ENCODE data around the gene LYG2.
"Not testable (repeated sequence)": the region's sequence is repeated elsewhere in the genome, so short reads cannot be mapped to it uniquely, and the experiment has no call there.

LYG2 gene, protein sequence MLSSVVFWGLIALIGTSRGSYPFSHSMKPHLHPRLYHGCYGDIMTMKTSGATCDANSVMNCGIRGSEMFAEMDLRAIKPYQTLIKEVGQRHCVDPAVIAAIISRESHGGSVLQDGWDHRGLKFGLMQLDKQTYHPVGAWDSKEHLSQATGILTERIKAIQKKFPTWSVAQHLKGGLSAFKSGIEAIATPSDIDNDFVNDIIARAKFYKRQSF

GRCh38 chr2:99255491-99256318 lies at the start of gene LYG2:
TSS of gene LYG2 (minus strand) at chr2:99255666. CDS start at chr2:99254260, 1,406 bp downstream.
- DNase-seq (ENCODE audit: low read depth in 2 of 2): no peak

DNA sequence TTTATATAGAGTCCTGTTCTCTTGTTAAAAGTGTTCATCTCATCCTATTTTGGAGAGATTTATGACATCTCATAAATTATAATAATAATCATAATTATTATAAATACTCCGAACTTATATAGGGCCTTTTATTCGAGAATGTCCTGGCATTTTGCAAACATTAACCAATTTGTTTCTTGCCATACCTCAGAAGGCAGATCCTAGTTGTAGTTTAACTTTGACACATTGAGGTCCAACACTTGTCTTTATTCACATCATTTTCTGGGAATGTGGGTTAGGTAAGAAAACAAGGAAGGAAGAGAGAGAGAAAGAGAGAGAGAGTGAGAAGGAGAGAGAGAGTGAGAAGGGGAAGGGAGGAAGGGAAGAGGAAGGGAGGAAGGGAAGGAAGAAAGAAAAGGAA lies 45.6 kb upstream of the LYG2 start, which contains the start of gene LYG1:
LYG1 (minus strand) TSS at position 101 of the 400 bp plus-strand sequence. CDS start 5,527 bp downstream, outside the sequence.
- DNase-seq (ENCODE audit: low read depth in 2 of 2): not testable (repeated sequence)

GRCh38 chr2:99299580-99299979 lies 44.1 kb upstream of the LYG2 start:
- no peak for DNase-seq (ENCODE audit: low read depth in 2 of 2)

GRCh38 chr2:99297994-99298393 lies 42.5 kb upstream of the LYG2 start:
- DNase-seq (ENCODE audit: low read depth in 2 of 2): no peak

DNA sequence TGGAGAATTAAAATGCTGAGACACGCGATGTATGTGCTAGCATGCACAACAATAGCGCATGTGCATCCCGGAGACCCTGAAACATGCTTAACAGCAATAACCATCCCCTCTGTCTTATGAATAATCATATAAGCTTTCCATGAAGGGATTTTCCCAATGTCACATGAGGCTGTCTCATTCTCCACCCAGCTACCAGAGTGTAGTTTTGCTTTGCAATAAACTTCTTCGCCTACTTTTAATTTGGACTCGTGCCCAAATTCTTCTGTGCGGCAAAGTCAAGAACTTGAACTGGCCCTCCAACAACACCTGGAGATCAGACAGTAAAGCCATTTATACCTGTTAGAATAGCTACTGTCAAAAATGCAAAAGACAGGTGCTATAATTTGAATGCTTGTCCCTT lies 30.1 kb upstream of the LYG2 start:
- DNase-seq (ENCODE audit: low read depth in 2 of 2): no peak

- no peak for DNase-seq (ENCODE audit: low read depth in 2 of 2)
Measured at GRCh38 chr2:99279969-99280695, 24.7 kb upstream of the LYG2 start.

- no peak for DNase-seq (ENCODE audit: low read depth in 2 of 2)
Measured at GRCh38 chr2:99278793-99279291, 23.4 kb upstream of the LYG2 start.

DNA sequence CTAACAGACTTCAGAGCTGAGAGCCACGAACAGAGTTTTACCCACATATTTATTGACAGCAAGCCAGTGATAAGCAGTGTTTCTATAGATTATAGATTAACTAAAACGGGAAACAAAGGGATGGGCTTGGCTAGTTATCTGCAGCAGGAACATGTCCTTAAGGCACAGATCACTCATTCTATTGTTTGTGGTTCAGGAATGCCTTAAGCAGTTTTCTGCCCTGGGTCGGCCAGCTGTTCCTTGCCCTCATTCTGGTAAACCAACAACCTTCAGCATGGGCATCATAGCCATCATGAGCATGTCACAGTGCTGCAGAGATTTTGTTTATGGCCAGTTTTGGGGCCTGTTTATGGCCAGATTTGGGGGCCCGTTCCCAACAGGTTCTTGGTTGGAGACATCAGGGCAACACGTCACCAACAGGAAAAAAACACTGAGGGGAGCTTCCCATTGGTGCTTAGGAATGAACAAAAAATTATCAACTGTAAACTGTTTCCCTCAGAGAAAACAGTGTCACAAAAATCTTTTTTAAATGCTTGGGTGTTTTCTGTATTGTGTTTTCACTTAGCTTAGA lies 22.8 kb upstream of the LYG2 start:
- not testable (repeated sequence) for DNase-seq (ENCODE audit: low read depth in 2 of 2)

DNA sequence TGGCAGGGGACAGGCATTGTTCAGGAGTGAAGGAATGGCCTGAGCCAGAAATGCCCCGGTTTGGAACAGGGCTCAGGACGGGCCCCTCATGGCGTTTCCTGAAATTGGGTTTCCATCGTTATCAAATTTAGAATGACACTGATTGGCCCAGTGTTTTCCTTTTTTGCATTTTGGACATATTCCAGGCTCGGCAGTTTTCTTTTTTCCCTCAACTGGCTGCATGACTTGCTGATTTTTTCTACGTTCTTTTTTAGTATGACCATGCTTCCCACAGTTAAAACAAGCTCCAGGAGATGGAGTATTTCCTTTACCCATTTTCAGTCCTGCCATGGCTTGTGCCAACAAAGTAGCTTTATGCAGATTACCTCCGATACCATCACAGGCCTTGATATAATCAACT lies 20.4 kb upstream of the LYG2 start:
- DNase-seq (ENCODE audit: low read depth in 2 of 2): no peak

- no peak for DNase-seq (ENCODE audit: low read depth in 2 of 2)
Measured at GRCh38 chr2:99261242-99261641, 5.8 kb upstream of the LYG2 start.

- DNase-seq (ENCODE audit: low read depth in 2 of 2): no peak
Measured at GRCh38 chr2:99260184-99260583, 4.7 kb upstream of the LYG2 start.

DNA sequence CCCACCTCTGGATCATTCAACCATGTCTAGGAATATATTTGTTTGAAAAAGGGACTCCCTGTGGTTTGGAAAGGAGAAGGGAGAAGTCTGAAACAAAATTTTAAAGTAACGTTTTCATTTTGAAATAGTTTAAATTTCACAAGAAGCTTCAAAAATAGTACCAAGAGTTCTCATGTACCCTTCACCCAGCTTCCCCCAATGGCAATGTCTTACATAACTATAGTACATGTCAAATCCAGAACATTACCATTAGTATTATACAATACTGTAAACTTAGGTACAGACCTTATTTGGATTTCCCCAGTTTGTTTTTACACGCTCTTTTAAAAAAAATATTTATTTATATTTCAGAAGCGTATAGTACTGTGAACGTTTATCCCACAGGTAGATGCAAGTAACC lies 4.0 kb upstream of the LYG2 start:
- DNase-seq (ENCODE audit: low read depth in 2 of 2): no peak

DNA sequence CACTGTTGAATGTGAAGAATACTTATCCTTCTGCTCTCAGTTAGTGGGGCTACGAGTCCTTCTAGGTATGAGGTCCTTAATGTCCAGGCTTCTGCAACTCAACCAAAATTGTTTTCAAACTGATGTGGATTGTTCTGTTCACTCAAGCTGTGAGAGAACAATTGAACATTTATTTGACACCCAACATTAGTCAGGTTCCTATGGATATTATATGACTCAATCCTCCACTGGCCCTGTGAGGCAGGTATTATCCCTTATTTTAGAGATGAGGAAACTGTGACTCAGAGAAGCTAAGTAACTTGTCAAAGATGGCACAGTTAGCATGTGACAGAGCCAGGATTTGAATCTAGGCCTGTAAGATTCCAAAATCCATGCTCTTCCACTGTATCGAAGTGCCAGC lies 1.2 kb upstream of the LYG2 start:
- no peak for DNase-seq (ENCODE audit: low read depth in 2 of 2)

- no peak for DNase-seq (ENCODE audit: low read depth in 2 of 2)
Measured at GRCh38 chr2:99249951-99250350, 5.5 kb downstream of the LYG2 start.

DNA sequence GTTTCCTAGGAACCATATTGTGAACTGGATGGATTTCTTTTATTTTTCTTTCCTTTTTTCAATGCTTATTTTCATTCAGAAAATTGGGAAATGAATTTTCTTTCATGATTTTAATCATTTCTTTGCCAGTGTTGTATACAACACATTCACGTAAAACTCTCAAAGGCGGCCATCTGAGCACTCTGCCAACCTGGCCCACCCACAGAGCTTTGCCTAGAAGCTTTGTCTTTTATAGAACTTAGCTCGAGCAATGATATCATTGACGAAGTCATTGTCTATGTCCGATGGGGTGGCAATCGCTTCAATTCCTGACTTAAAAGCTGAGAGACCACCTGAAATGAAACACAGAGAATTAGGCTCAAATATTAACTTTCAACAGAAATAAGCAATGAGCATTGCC lies 13.3 kb downstream of the LYG2 start:
- no peak for DNase-seq (ENCODE audit: low read depth in 2 of 2)

- no peak for DNase-seq (ENCODE audit: low read depth in 2 of 2)
Measured at GRCh38 chr2:99240431-99240830, 15.0 kb downstream of the LYG2 start.

DNA sequence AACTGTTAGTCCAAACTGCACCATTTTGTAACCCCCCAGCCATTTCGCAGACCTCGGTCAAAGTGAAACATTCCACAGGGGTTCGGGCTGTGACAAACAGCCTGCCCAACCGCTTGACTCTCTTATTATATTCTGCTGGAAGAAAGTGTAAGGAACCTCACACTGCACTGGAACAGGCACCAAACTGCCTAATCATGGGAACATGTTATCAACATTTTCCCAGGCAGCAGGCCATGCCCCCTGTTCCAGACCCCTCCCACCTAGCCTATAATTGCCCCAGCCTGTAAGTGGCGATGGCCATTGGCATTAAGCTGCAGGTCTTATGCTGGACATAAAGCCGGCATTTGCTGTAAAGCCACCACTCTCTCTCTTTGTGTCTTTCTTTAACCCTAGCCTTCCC lies 16.9 kb downstream of the LYG2 start:
- no peak for DNase-seq (ENCODE audit: low read depth in 2 of 2)

- not testable (repeated sequence) for DNase-seq (ENCODE audit: low read depth in 2 of 2)
Measured at GRCh38 chr2:99233177-99233576, 22.3 kb downstream of the LYG2 start.

- no peak for DNase-seq (ENCODE audit: low read depth in 2 of 2)
Measured at GRCh38 chr2:99217929-99218501, 37.5 kb downstream of the LYG2 start.

GRCh38 chr2:99216096-99216495 lies 39.4 kb downstream of the LYG2 start:
- no peak for DNase-seq (ENCODE audit: low read depth in 2 of 2)

DNA sequence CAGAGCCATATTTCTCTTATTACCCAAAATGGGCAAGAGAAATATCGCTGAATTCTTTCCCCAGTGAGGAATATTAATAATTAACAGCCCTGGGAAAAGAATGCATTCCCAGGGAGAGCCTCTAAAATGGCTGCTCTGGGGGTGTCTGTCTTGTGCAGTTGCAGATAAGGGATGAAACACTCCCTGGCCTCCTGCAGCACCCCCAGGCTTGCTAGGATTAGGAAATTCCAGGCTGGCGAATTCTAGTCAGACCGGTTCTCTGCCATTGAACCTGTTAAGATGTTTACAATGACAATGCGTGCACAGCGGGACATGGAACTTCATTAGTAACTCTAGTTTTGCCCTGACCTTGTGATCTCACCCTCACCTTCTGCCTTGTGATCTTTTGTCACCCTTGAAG lies 50.0 kb downstream of the LYG2 start:
- DNase-seq (ENCODE audit: low read depth in 2 of 2): no peak

Measured in stimulated activated CD8-positive, alpha-beta memory T cell treated with anti-CD3 and anti-CD28 coated beads, Interleukin-7, amount 100 ng/mL, for 1 hour (primary cell).